ENCODE measurements around the gene TP63. TPM values are rescaled to one million over a fixed set of nuclear protein-coding genes. Genes with fewer than 3 reads are reported as not detected.

Gene TP63
- polyA plus RNA-seq, 2 of the 4 experiments (the other 2 are of a cell fraction), result 1.5 to 5.4 TPM

DNA sequence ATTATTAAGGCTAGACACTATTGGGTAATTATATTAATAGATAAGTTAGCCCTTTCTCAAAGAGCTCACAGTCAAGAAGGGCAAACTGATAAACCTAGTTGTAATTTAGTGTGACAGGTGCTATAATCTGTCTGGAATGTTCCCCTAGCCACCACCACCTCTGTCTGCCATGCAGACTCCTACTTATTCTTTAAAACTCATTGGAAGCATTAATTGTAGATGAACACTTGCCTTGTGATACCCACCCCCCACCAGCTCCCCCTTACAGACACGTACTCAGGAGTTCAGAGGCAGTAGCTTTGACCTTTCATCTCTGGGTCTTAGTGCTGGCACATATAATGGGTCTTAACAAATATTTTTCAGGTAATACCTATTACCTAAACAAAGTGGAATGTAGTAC, 195.9 kb downstream of the TP63 start:
- POLR2A ChIA-PET, result no interaction called here

DNA sequence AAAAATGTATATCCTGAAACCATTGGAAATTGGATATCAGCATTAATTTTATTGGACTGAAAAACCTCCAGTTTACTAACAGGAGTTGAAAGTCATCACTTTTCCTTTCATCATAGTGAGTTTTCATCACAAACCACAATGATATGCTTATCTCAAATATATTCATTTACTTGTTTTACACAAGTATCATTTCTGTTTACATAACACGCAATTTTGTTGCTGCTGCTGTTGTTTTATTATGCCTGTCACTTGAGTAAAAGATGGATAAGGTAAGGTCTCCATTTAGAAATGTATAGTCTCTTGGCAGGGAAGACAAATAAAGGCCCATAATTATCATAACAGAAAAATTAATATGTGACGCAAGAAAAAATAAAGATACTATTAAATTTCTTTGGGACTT, 199.2 kb downstream of the TP63 start:
- TF ChIP-seq RAD21 (conservative IDR thresholded peaks at IDR 0.05 in 1 of 2, IDR thresholded peaks at IDR 0.05 in 1 of 2) (no peak), ESRRA (IDR thresholded peaks at IDR 0.05; ENCODE audit: borderline replicate concordance, low read length) (no peak), RNF2 (IDR thresholded peaks at IDR 0.05; ENCODE audit: borderline replicate concordance, low read depth) (no peak), JUN (IDR thresholded peaks at IDR 0.05) (no peak)
- TF ChIP-seq, protein P1, sequence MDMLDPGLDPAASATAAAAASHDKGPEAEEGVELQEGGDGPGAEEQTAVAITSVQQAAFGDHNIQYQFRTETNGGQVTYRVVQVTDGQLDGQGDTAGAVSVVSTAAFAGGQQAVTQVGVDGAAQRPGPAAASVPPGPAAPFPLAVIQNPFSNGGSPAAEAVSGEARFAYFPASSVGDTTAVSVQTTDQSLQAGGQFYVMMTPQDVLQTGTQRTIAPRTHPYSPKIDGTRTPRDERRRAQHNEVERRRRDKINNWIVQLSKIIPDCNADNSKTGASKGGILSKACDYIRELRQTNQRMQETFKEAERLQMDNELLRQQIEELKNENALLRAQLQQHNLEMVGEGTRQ (IDR thresholded peaks at IDR 0.05), result no peak
- CTCF ChIA-PET, result no interaction called here
- POLR2A ChIA-PET, result no interaction called here
- Histone ChIP-seq H3K9me3 (no peaks in the 10 kb centered on the region), H3K27ac (no peak overlapping the region), H3K4me1 (peaks cover 7% of the 10 kb centered on the region; the same call in 2 of the 3 replicates), H3K4me2 (no peak overlapping the region), H3K4me3 (no peak overlapping the region)
- 89% methylated on average over 2 of the region's 2 CpGs for WGBS (ENCODE audit: missing lambda C conversion rate)
- no peak for ATAC-seq
- DNase-seq (ENCODE audit: low read depth in 1 of 2, low spot score in 1 of 2), result no peak
- FAIRE-seq, result no peak

More for the DNA sequence above, 195.9 kb downstream of the TP63 start:
- Histone ChIP-seq H3K9me3 (no peaks in the 10 kb centered on the region), H3K27ac (peak overlapping the region in 1 of 2 experiments; percentile 47; a peak in 2 of 6 replicates), H3K4me2 (no peak overlapping the region), H3K4me3 (no peak overlapping the region), H3K4me1 (peaks cover 25% of the 10 kb centered on the region)
- ATAC-seq, result no peak
- FAIRE-seq, result no peak
- DNase-seq (ENCODE audit: low read depth in 1 of 2, low spot score in 1 of 2), result no peak
- 67% methylated on average over 1 of the region's 1 CpG for WGBS (ENCODE audit: missing lambda C conversion rate)
- TF ChIP-seq ZNF302 (CRISPR knock-in tag; IDR thresholded peaks at IDR 0.05) (no peak), FOXS1 (CRISPR knock-in tag; IDR thresholded peaks at IDR 0.05) (no peak), MAZ (IDR thresholded peaks at IDR 0.05; ENCODE audit: borderline replicate concordance, low read depth, low read length) (no peak), RFX5 (IDR thresholded peaks at IDR 0.05) (no peak), ESRRA (IDR thresholded peaks at IDR 0.05; ENCODE audit: borderline replicate concordance, low read length) (no peak), PHF8 (IDR thresholded peaks at IDR 0.05; ENCODE audit: borderline replicate concordance, low read depth) (no peak), NR3C1 (IDR thresholded peaks at IDR 0.05) (no peak), ZSCAN20 (CRISPR knock-in tag; IDR thresholded peaks at IDR 0.05) (no peak), SREBF2 (IDR thresholded peaks at IDR 0.05) (no peak), SMC3 (IDR thresholded peaks at IDR 0.05) (no peak), HEYL (CRISPR knock-in tag; IDR thresholded peaks at IDR 0.05) (no peak), BHLHE40 (IDR thresholded peaks at IDR 0.05; ENCODE audit: low read depth, low read length) (no peak), RARB (CRISPR knock-in tag; IDR thresholded peaks at IDR 0.05) (no peak), GATA3 (IDR thresholded peaks at IDR 0.05; ENCODE audit: borderline replicate concordance) (no peak)
- TF ChIP-seq, protein P2, sequence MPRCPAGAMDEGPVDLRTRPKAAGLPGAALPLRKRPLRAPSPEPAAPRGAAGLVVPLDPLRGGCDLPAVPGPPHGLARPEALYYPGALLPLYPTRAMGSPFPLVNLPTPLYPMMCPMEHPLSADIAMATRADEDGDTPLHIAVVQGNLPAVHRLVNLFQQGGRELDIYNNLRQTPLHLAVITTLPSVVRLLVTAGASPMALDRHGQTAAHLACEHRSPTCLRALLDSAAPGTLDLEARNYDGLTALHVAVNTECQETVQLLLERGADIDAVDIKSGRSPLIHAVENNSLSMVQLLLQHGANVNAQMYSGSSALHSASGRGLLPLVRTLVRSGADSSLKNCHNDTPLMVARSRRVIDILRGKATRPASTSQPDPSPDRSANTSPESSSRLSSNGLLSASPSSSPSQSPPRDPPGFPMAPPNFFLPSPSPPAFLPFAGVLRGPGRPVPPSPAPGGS (IDR thresholded peaks at IDR 0.05), result no peak
- TF ChIP-seq, protein P3, sequence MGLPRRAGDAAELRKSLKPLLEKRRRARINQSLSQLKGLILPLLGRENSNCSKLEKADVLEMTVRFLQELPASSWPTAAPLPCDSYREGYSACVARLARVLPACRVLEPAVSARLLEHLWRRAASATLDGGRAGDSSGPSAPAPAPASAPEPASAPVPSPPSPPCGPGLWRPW (IDR thresholded peaks at IDR 0.05), result no peak
- TF ChIP-seq, protein P4, sequence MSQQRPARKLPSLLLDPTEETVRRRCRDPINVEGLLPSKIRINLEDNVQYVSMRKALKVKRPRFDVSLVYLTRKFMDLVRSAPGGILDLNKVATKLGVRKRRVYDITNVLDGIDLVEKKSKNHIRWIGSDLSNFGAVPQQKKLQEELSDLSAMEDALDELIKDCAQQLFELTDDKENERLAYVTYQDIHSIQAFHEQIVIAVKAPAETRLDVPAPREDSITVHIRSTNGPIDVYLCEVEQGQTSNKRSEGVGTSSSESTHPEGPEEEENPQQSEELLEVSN (IDR thresholded peaks at IDR 0.05; ENCODE audit: borderline replicate concordance, low read depth), result no peak
- TF ChIP-seq, protein P1 (IDR thresholded peaks at IDR 0.05), result no peak
- TF ChIP-seq, protein P5, sequence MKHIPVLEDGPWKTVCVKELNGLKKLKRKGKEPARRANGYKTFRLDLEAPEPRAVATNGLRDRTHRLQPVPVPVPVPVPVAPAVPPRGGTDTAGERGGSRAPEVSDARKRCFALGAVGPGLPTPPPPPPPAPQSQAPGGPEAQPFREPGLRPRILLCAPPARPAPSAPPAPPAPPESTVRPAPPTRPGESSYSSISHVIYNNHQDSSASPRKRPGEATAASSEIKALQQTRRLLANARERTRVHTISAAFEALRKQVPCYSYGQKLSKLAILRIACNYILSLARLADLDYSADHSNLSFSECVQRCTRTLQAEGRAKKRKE (CRISPR knock-in tag; IDR thresholded peaks at IDR 0.05; ENCODE audit: low read depth), result no peak
- TF ChIP-seq, protein P6, sequence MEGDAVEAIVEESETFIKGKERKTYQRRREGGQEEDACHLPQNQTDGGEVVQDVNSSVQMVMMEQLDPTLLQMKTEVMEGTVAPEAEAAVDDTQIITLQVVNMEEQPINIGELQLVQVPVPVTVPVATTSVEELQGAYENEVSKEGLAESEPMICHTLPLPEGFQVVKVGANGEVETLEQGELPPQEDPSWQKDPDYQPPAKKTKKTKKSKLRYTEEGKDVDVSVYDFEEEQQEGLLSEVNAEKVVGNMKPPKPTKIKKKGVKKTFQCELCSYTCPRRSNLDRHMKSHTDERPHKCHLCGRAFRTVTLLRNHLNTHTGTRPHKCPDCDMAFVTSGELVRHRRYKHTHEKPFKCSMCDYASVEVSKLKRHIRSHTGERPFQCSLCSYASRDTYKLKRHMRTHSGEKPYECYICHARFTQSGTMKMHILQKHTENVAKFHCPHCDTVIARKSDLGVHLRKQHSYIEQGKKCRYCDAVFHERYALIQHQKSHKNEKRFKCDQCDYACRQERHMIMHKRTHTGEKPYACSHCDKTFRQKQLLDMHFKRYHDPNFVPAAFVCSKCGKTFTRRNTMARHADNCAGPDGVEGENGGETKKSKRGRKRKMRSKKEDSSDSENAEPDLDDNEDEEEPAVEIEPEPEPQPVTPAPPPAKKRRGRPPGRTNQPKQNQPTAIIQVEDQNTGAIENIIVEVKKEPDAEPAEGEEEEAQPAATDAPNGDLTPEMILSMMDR (IDR thresholded peaks at IDR 0.05), result no peak
- CTCF ChIA-PET, result interaction anchor here (1.5 kb wide), 1 partner anchor 14 kb away, joined by 3 read pairs; no protein-coding TSS in a partner anchor

Data from A549 (cell line).